HG03066 (cell line): ENCODE results near the gene FGF22.
"Not testable (repeated sequence)": the region's sequence is repeated elsewhere in the genome, so short reads cannot be mapped to it uniquely, and the experiment has no call there.

Experiments used
- ATAC-seq: cut with Tn5 transposase; IDR thresholded peaks from one replicate; pipeline ENCODE4 v1.9.1; 2021; ENCODE audit warnings: low read depth; ENCODE audit not compliant: unreplicated experiment

Gene FGF22

DNA sequence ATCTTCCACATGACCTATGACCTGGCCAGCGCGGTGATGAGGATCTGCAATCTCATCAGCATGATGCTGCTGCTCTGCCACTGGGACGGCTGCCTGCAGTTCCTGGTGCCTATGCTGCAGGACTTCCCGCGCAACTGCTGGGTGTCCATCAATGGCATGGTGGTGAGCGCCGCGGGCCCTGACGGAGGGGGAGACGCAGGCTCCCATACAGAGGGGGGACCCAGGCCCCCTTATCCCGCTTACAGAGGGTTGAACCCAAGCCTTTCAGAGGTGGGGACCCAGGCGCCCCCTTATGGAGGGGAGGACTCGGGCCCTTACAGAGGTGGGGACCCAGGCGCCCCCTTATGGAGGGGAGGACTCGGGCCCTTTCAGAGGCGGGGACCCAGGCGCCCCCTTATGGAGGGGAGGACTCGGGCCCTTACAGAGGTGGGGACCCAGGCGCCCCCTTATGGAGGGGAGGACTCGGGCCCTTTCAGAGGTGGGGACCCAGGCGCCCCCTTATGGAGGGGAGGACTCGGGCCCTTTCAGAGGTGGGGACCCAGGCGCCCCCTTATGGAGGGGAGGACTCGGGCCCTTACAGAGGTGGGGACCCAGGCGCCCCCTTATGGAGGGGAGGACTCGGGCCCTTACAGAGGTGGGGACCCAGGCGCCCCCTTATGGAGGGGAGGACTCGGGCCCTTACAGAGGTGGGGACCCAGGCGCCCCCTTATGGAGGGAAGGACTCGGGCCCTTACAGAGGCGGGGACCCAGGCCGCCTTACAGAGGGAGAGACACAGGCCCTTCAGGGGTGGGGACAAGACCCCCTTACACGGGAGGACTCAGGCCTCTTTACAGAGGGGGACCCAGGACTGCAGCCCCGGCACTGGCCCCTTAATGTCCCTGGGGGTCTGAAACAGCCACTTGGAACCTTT lies 34.4 kb upstream of the FGF22 start:
- ATAC-seq = not testable (repeated sequence)

DNA sequence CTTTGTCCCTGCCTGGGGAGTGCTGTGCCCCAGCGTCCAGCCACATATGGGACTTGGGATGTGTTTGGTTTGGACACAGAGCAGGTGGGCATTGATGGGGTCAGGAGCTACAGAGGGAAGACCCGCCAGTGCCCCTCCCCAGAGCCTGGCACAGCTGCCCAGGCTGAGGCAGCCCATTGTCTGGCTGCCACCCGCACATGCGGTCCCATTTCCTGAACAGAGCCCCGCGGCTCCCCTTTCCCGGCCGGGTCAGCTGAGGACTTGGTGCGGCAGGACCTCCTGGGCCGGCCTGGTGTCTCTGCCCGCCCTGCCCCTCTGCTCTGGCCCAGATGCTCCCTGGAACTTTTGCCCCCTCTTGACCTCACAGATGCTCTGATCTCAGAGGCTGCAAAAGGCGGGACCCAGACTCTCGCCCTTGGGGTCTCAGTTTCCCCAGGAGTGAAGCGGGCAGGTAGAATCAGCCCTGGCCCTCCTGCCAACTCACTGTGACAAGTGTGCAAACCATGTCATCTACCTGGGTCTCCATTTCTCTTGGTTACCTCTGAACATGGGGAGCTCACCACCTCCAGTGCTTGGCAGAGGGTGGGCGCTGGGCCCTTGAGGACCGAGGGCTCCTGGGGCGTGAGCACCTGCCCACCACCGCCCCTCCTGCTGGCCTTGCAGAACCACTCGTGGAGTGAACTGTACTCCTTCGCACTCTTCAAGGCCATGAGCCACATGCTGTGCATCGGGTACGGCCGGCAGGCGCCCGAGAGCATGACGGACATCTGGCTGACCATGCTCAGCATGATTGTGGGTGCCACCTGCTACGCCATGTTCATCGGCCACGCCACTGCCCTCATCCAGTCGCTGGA lies 32.2 kb upstream of the FGF22 start:
- no peak for ATAC-seq

DNA sequence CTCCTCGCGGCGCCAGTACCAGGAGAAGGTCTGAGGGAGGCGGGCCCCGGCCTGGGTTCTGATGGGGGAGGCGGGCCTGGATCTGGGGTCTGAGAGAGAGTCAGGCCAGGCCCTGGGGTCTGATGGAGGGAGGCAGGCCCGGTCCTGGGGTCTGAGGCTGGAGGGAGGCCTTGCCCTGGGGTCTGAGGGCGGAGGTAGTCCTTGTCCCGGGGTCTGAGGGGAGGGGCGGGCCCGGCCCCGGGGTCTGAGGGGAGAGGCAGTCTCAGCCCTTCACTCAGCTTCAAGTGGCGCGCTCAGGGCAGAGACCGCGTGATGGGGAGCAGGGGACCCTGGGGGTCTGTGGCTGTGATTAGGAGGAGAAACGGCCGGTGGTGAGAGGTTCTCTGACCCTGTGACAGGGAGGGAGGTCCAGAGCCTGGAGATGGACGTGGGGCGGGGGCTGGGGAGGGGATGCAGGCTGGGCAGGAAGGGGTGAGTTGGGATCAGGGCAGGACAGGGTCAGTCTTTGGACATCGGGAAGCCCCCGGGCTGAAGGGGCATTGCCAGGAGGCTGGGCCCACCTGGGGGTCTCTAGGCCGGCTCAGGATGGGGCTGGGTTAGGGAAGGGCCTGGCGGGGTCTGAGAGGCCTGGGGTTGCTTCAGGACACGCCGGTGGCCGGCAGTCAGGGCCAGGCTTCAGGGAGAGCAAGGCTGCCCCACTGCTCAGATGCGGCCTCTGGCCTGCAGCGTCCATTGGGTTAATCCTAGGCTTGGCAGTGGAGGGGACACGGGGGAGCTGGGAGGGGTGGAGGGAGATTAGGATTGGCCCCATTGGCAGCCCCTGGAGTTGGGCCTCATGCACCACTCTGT lies 31.3 kb upstream of the FGF22 start:
- ATAC-seq = no peak

DNA sequence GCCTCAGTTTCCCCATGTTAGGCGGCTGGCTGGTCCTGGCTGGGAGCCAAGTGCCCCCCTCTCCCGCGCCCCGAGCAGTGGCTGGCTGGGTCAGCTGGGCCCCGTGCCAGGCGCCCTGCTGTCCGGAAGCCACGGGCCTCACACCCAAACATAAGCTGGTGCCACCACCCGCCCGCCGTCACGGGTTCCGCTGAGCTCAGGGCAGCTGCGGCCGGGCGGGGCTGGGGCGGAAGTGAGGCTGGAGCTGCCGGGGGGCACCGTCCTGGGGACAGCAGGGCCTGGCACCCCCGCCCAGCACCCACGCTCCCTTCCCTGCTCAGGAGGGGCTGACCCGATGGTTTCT lies 30.7 kb upstream of the FGF22 start:
- no peak for ATAC-seq

DNA sequence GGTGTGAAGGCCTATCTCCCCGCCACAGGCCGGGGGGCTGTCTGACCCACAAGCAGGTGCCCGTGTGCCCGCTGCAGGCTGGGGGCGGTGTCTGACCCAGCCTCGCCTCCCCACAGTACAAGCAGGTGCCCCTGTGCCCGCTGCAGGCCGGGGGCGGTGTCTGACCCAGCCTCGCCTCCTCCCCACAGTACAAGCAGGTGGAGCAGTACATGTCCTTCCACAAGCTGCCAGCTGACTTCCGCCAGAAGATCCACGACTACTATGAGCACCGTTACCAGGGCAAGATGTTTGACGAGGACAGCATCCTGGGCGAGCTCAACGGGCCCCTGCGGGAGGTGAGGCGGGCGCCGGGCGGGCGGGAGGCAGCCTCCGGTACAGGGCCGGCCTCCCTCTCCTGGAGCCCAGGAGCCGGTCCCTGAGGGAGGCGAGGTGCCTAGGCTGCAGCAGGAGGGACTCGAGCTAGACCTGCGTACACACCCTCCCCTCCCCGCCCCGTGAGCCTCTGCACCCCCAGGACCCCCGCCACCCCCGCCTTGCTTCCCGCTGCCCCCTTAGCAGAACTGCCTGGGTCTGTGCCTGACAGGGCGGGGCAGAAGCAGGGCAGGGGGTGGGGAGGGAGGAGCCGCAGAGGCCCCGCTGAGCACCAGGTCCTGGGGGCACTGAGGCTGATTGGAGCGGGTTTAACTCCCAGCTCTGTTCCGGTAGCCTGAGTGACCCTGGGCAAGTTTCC lies 29.4 kb upstream of the FGF22 start:
- ATAC-seq = no peak

DNA sequence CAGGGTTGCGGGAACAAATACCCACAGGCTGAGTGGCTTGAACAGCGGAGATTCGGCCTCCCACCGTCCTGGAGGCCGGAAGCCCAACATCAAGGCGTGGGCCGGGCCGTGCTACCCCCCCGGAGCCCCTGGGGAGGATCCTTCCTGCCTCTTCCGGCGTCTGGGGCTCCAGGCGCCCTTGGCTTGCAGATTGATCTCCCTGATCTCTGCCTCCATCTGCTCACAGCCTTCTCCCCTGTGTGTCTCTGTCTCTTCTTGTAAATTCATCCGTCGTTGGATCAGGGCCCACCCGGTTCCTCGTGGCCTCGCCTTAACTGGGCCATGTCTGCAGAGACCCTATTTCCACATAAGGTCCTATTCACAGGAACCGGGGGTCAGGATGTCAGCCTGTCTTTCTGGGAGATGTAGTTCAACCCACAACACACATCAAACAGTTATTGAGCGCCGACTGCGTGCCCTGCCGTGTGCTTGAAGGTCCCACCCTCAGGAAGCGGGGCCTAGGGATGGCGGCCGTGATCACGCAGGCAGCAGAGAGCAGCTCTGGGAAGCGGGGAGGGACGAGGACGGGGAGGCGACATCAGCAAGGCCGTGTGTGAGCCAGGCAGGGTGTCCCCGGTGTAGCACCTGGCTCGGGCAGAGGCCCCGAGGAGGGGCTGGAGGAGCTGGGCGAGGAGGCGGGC lies 28.7 kb upstream of the FGF22 start:
- no peak for ATAC-seq

DNA sequence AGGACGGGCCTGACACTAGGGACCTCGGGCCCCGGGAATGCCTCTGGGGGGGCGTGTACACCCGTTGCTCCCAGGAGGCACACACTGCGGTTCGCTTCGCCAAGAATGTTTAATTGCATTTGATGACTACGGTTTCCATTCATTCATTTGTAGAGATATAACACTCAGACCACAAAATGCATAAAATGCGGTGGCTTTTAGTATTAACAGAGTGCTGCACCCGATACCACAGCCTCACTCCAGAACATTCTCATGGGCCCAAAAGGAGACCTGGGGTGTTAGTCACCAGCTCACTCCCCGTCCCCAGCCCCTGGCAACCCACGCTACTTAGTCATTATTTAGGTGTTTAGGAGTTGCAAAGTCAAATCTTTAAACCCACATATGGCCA lies 28.2 kb upstream of the FGF22 start:
- no peak for ATAC-seq

DNA sequence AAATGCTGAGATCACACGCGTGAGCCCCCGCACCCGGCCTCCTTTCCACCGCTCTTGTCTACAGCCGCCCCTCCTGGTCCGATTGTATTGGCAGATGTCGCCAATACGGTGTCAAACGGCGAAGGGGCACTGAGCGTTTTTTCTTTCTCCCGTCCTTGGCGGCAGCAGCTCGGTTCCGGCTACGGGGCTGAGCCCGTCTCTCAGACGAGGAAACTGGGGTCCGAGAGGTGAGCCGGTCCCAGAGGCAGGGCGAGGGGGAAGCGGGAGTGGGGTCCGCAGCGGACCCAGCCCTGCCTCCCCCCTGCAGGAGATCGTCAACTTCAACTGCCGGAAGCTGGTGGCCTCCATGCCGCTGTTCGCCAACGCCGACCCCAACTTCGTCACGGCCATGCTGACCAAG lies 26.7 kb upstream of the FGF22 start:
- no peak for ATAC-seq

DNA sequence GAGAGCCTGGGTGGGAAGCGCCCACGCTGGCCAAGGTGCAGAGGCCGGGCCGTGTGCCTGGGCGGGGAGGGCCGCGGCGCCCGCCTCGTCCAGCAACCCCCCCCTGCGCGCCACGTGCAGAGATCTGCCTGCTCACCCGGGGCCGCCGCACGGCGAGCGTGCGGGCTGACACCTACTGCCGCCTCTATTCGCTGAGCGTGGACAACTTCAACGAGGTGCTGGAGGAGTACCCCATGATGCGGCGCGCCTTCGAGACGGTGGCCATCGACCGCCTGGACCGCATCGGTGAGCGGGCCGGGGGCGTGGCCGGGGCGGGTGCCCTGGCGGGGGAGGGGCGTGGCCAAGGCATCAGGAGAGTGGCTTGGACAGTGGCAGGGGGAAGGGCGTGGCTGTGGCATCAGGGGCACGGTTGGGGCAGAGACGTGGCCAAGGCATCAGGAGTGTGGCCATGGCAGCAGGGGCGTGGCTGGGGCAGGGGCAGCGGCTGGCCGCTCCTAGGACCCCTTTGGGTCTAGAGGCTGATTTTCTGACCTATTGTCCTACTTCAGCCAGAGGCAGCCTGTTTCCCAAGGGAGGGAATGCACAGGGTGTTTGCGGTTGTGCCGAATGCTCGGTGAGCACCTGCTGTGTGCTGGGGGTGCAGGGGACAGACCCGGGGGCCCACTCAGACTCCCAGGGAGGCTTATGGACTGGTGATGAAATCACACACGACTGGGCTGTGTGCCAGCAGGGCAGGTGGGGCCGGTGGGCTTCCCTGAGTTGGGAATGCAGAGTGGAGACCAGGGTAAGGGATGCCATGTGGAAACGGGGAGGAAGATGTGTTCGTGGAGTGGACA lies 25.7 kb upstream of the FGF22 start:
- ATAC-seq = no peak

DNA sequence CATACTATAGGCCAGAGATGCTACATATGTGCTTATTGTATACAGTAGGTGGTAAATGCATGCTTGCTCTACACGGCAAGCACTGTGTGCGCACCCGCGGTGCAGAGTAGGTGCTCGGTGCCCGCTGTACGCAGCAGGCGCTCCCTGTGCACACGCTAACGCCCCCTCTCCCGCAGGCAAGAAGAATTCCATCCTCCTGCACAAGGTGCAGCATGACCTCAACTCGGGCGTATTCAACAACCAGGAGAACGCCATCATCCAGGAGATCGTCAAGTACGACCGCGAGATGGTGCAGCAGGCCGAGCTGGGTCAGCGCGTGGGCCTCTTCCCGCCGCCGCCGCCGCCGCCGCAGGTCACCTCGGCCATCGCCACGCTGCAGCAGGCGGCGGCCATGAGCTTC lies 24.1 kb upstream of the FGF22 start:
- ATAC-seq = no peak

DNA sequence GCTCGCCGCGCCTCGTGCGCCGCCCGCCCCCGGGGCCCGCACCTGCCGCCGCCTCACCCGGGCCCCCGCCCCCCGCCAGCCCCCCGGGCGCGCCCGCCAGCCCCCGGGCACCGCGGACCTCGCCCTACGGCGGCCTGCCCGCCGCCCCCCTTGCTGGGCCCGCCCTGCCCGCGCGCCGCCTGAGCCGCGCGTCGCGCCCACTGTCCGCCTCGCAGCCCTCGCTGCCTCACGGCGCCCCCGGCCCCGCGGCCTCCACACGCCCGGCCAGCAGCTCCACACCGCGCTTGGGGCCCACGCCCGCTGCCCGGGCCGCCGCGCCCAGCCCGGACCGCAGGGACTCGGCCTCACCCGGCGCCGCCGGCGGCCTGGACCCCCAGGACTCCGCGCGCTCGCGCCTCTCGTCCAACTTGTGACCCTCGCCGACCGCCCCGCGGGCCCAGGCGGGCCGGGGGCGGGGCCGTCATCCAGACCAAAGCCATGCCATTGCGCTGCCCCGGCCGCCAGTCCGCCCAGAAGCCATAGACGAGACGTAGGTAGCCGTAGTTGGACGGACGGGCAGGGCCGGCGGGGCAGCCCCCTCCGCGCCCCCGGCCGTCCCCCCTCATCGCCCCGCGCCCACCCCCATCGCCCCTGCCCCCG lies 23.5 kb upstream of the FGF22 start:
- ATAC-seq = no peak

DNA sequence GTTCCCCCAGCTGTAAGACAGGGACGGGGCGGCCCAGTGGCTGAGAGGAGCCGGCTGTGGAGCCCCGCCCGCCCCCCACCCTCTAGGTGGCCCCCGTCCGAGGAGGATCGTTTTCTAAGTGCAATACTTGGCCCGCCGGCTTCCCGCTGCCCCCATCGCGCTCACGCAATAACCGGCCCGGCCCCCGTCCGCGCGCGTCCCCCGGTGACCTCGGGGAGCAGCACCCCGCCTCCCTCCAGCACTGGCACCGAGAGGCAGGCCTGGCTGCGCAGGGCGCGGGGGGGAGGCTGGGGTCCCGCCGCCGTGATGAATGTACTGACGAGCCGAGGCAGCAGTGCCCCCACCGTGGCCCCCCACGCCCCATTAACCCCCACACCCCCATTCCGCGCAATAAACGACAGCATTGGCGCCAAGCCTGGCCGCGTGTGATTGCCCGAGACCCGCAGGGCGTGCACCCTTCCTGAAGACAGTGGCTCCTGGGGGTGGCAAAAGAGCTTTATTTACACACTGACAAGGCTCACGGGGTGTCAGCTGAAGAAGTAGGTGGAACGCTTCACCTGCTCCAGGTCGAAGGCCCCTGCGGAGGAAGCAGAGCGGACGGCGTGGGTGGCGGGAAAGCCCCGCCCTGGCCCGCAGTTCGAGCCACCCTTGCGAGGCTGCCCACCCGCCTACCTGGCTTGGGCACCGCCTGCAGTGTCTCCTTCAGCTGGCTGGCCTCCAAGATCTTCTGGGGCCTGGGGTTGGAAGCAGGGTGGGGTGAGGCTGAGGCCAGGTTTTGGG lies 22.7 kb upstream of the FGF22 start:
- ATAC-seq = no peak

DNA sequence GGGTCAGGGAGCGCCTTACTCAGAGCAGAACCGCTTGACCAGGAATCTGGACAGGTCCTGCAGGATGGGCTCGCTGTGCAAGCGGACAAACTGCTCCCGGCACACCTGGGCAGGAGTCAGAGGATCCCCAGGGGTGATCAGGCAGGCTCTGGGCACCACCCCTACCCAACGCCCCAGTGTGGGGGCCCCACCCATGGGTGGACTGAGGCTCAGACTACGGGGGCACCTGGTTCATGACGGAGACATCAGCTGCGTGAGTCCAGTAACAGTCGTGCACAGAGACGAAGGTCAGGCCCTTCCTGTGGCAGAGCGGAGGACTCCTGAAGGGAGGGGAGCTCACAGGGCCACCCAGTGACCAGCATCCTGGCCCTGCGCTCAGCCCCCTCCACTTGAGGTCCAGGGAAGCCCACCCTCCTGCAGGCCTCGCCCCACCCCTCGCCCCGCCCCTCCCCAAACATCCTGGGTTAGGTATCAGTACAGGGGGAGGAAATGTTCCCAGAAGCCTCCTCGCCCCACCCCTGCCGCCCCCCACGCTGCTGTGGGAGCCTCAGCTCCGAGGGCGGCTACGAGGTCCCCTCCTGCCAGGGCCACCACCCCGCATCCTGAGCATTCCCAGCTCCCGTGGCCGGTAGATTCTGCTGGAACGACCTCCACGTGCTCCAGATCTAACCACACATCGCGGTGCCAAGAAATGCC lies 22.0 kb upstream of the FGF22 start:
- ATAC-seq = no peak

DNA sequence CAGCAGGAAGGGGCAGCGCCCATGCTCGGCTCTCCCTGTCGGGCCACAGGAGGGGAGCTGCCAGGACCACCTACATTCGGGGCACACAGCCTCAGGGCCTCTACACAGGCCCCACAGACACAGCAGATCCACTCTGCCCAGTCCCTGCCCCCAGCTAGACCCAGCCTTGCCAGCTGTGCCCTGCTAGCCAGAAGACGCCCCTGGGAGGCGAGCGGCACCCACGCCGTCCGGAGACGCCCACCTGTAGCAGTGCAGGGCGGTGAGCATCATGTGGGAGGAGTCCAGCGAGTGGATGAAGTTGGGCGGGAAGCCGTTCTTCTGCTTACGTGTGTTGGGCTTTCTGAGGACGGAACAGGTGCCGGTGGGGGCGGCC lies 21.4 kb upstream of the FGF22 start:
- ATAC-seq = no peak

DNA sequence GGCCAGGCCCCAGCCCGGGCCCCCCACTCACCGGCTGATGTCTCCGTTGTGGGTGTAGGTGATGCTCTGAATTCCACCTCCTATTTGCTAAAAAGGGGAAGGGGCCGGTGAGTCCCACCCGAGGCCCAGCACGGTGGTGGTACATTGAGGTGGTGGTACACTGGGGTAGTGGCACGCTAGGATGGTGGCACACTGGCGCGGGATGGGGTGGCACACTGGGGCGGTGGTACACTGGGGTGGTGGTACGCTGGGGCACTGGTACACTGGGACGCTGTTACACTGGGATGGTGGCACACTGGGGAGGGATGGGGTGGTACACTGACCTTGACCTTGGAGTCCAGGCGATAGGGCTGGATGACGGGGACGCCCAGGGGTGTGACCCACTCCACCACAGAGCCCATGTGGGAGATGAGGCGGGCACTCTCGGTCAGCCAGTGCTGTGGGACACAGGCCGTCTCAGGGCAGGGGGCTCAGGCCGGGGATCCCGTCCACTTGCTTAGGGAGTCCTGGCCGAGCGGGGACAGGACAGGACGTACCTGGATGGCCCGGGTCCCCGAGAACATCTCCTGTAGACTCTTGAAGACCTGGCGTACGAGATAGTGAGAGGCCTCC lies 20.9 kb upstream of the FGF22 start:
- no peak for ATAC-seq

DNA sequence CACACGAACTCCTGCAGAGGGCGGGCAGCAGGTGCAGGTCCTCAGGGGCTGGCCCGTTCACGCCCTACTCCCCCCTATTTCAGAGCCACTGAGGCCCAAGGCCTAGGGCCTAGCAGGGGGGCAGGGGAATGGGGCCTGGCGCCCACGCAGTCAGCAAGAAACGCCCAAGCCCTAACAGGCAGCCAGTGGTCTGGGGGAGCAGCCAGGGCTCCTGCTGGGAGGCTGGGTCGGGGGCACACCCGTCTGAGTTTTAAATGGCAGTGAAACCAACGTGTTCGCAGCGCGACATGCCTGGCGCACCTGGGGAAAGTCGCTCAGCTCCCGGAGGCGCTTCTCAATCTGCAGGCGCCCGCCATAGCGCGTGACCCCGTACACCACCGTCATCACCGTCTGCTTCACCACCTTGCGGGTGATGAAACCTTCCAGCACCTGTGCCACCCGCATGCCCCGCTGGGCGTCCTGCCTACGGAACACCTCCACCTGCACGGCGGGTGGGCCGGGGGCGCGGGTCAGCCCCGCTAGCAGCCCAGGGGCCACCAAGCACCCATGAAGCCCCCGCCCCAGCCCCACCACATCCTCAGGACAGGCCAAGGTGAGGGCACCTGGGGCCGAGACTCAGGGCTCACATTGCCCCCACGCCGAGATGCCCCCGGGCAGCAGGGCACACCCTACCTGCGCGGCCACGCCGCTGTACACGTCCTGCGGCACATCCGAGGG lies 20.2 kb upstream of the FGF22 start:
- ATAC-seq = no peak
